CD4-positive, CD25-positive, alpha-beta regulatory T cell (primary cell): Measurements from ENCODE around the gene FLNB. TPM values are rescaled to one million over a fixed set of nuclear protein-coding genes. Genes with fewer than 3 reads are reported as not detected.
A peak's percentile ranks its signal among the peaks of the same experiment; 100 is the strongest.

Source experiments
- ATAC-seq, 2 donors: fragments of 150-1000 bp; cut with Tn5 transposase; one replicate each; pipeline ENCODE4 v1.10.0; 2021; ENCODE audit warnings: low read depth in 2 of 2, moderate number of reproducible peaks in 2 of 2, moderate library complexity in 1 of 2
- DNase-seq, 3 donors: peaks; one replicate each; pipeline versions ENCODE4 v3.0.0 to v3.0.0-alpha.2; 2012 to 2022; ENCODE audit warnings: mixed read lengths in 1 of 3
- H3K27ac ChIP-seq: one replicate; pipeline ENCODE4 v1.7.0; 2013; ENCODE audit warnings: mild to moderate bottlenecking, low read length; ENCODE audit not compliant: insufficient read depth, poor library complexity, severe bottlenecking
- H3K27me3 ChIP-seq: one replicate; pipeline ENCODE4 v1.7.0; 2013; ENCODE audit warnings: low read length; ENCODE audit not compliant: control insufficient read depth, insufficient read depth
- H3K36me3 ChIP-seq: one replicate; pipeline ENCODE4 v1.7.0; 2013; ENCODE audit warnings: mild to moderate bottlenecking, low read length, moderate library complexity; ENCODE audit not compliant: control insufficient read depth, insufficient read depth
- H3K4me1 ChIP-seq: 2 replicates; pipeline ENCODE4 v1.7.0; 2013; ENCODE audit warnings: mild to moderate bottlenecking, low read length; ENCODE audit not compliant: insufficient read depth, control insufficient read depth, poor library complexity, severe bottlenecking
- H3K4me3 ChIP-seq: one replicate; pipeline ENCODE4 v1.7.0; 2013; ENCODE audit warnings: low read depth, mild to moderate bottlenecking, low read length, moderate library complexity
- H3K9me3 ChIP-seq, 2 experiments: 1 replicate in 1 of 2; 2 replicates in 1 of 2; pipeline ENCODE4 v1.7.0; 2013; ENCODE audit warnings: low read length in 2 of 2, mild to moderate bottlenecking in 1 of 2, moderate library complexity in 1 of 2; ENCODE audit not compliant: control insufficient read depth in 2 of 2
- H3K27ac Mint-ChIP-seq, 3 donors: one replicate each; pipeline ENCODE4 v1.8.0; 2020 to 2022; ENCODE audit warnings: mild to moderate bottlenecking in 3 of 3, mixed read lengths in 3 of 3, moderate library complexity in 2 of 3
- H3K27me3 Mint-ChIP-seq: one replicate; pipeline ENCODE4 v1.8.0; 2022; ENCODE audit warnings: mild to moderate bottlenecking, mixed read lengths
- H3K36me3 Mint-ChIP-seq: one replicate; pipeline ENCODE4 v1.8.0; 2020; ENCODE audit warnings: mixed read lengths
- H3K4me1 Mint-ChIP-seq, 4 donors: one replicate each; pipeline ENCODE4 v1.8.0; 2020 to 2022; ENCODE audit warnings: mixed read lengths in 4 of 4, mild to moderate bottlenecking in 1 of 4
- H3K4me3 Mint-ChIP-seq, 4 donors: one replicate each; pipeline ENCODE4 v1.8.0; 2020 to 2022; ENCODE audit warnings: mild to moderate bottlenecking in 4 of 4, mixed read lengths in 4 of 4, moderate library complexity in 3 of 4
- H3K9me3 Mint-ChIP-seq, 7 donors: one replicate each; pipeline ENCODE4 v1.8.0; 2020 to 2022; ENCODE audit warnings: mixed read lengths in 7 of 7, mild to moderate bottlenecking in 3 of 7, moderate library complexity in 2 of 7
- polyA plus RNA-seq, 4 donors: library from polyadenylated mRNA; unstranded; fragments of 300-500 nt; fragmentation: Illumina TruSeq; gene quantifications; one replicate each; pipeline ENCODE4 v1.2.3, GENCODE V29; 2021
- total RNA-seq: library from RNA; stranded (reverse); gene quantifications from one replicate; pipeline ENCODE4 v1.2.3, GENCODE V29; 2022

FLNB gene
- total and polyA plus RNA-seq, 5 donors from 2014 or later, result 8.9 to 40.8 (median 14.5) TPM

DNA sequence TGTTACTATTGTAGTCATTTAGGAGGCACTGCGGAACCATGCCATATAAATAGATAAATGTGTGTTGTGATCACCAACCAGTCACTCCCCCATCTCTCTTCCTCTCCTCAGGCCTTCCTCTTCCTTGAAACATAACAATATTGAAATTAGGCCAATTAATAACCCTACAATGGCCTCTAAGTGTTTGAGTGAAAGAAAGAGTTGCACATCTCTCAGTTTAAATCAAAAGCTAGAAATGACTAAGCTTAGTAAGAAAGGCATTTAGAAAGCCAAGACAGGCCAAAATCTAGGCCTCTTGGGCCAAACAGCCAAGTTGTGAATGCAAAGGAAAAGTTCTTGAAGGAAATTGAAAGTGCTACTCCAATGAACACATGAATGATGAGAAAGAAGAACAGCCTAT, 210.7 kb downstream of the FLNB start:
- Mint-ChIP-seq H3K9me3 (no peaks in the 10 kb centered on the region), H3K36me3 (no peaks in the 10 kb centered on the region), H3K4me1 (peaks cover 0 to 6% (median 5%) of the 10 kb centered on the region in 4 donors), H3K4me3 (no peak overlapping the region), H3K27ac (peak overlapping the region in 1 of 3 donors; percentile 8), H3K27me3 (peaks cover 13% of the 10 kb centered on the region)
- no peak overlapping the region for H3K27ac ChIP-seq
- no peaks in the 10 kb centered on the region for H3K36me3 ChIP-seq
- ATAC-seq (no peak), DNase-seq (no peak)
- H3K27me3 ChIP-seq, result no peaks in the 10 kb centered on the region
- H3K4me1 ChIP-seq, result peaks cover 3% of the 10 kb centered on the region
- H3K9me3 ChIP-seq, result no peaks in the 10 kb centered on the region
- H3K4me3 ChIP-seq, result no peak overlapping the region

Other genes with a start within 250 kb of the FLNB start
- gene DNASE1L3, start 202.6 kb downstream of the FLNB start, total RNA-seq, result not detected
- gene DNASE1L3, start 202.6 kb downstream of the FLNB start, polyA plus RNA-seq, result under 1 TPM in 1 of 4 donors, not detected in 3; 0.14 TPM
- 3.9 TPM for gene ABHD6, start 229.4 kb downstream of the FLNB start, total RNA-seq
- gene ABHD6, start 229.4 kb downstream of the FLNB start, polyA plus RNA-seq, result 1 to 10 TPM; 3.8 to 7.8 (median 5.1) TPM